GM21381 (cell line): ENCODE data around the gene TMEM168.
A peak's percentile ranks its signal among the peaks of the same experiment; 100 is the strongest.
"Not testable (repeated sequence)": the region's sequence is repeated elsewhere in the genome, so short reads cannot be mapped to it uniquely, and the experiment has no call there.

Source experiments
- ATAC-seq: cut with Tn5 transposase; IDR thresholded peaks from one replicate; pipeline ENCODE4 v1.9.1; 2021; ENCODE audit warnings: mild to moderate bottlenecking, moderate library complexity; ENCODE audit not compliant: unreplicated experiment

TMEM168 gene

DNA sequence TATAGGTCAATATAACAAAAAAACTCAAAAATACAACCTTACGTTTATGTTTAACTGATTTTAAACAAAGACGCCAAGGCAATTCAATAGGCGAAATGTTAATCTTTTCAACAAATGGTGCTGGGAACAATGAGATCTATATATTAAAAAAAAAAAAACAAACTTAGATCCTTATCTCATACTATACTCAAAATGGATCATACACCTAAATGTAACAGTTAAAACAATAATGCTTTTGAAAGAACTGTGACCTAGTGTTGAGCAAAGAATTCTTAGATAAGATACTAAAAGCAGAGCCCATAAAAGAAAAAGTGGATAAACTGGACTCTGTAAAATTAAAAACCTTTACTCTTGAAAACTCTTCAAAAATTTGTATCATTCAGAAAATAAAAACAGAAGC, 8.6 kb downstream of the TMEM168 start:
- ATAC-seq, result no peak

DNA sequence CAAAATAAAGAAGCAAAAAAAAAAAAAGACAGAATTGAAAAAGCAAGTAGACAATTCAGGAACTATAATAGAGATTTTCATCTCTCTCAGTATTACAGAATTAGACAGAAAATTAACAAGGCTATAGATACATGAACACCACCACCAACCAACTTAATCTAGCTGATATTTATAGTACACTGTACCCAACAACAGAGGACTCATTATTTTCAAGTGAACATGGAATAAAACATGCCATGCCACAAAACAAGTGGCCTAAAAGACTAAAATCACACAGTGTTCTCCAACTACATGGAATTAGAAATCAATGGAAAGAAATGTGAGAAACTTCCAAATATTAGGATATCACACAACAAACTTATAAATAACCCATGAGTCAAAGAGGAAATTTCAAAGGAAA, 9.1 kb downstream of the TMEM168 start:
- ATAC-seq, result no peak

DNA sequence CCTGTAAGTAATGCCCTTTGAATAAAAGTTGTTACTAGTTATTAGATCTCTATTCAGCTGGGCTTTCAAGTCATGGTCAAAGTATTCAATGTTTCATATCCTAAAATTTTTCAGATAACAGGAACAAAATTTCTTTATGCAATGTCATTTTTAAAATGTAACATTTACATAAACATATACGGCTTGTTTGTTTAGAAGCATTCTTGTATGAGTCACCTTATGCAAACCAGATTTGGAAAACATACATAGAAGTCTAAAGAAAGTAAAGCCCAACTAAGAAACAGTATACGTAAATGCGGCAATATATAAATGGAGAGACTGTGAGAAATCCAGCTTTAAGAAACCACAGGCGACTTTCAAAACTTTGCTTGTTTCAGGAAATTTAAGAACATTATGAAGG, 10.5 kb downstream of the TMEM168 start:
- no peak for ATAC-seq

DNA sequence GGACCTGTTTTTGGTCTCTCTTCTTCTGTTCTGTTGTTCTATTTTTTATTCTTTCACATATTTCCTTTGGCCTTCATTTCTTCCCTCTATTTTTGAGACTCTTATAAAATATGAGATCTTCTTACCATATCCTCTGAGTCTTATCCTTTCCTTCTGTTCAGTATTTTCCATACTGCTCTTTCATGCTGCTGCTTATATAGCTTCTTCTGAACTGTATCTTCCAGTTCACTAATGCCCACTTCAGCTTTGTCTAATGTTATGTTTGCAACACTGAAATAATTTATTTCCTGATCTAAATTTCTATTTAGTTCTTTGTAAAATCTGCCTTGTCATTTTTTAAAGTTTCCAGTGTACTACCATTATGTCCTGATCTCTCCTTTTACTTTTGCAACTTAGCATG, 12.8 kb downstream of the TMEM168 start:
- ATAC-seq, result no peak

DNA sequence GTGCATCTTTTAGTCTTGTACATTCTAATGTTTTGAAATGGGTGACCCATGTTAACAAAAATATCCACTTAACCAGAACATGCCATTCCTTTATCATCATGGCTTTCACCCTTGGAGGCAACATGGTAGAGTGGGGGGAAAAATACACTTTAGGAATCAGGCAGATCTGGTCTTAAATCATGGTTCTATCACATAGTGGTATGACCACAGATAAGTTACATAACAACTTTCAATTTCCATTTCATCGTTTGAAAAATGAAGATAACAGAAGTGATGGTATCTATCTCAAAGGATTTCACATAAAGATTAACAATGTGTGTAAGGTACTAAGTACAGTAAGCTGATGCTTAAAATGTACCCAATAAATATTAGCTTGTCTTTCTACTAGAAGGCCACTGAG, 19.0 kb downstream of the TMEM168 start:
- no peak for ATAC-seq

DNA sequence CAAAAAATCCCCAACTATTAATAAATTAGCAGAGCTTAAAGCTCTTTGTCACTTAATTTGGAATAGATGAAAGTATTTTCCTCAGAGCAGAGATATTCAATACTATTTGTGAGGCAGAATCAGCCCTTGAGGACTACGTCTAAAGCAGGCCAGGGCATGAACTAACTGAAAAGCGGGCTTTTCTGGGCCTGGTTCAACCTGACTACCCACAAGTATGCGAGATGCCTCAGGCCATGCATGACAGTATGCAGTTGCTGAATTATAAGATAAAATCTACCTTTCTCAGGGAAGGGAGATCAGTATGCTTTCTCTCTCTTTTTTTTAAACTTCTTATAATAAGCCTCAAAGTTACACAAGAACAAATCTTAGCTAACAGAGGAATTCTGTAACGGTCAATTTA, 20.1 kb downstream of the TMEM168 start:
- no peak for ATAC-seq

DNA sequence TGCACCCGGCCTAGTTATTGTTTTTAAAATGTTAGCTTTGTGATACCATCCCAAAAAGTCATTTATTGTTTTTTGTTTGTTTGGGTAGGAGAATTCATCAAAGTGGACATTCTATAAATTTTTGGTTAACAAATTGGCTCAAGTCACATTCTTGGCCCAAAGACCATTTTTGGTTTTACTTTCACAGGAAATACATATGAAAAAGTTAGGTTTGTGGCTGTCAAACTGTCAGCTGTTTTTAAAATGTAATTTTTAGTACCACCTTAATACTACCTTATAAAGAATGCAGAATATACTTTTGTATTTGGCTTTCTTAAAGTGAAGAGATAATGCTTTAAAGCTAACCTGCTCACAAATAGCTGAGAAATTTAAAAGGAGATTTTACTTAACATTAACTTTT, 25.1 kb downstream of the TMEM168 start:
- ATAC-seq, result no peak

DNA sequence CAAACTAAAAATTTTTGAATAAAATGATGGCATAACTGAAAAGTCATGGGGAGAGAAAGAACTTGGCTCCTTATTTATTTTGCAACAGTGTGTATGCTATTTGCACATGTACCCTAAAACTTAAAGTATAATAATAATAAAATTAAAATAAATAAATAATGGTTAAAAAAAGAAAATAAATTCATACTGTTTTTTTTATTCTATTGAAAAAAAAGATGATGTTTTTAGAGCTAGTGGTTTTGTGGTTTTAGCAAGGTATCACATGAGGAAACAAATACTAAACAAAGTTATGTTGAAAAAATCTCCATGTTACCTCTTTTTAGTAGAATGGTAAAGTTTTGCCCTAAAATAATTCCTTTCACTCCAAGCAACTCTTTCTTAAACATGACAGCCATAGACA, 26.2 kb downstream of the TMEM168 start:
- no peak for ATAC-seq

DNA sequence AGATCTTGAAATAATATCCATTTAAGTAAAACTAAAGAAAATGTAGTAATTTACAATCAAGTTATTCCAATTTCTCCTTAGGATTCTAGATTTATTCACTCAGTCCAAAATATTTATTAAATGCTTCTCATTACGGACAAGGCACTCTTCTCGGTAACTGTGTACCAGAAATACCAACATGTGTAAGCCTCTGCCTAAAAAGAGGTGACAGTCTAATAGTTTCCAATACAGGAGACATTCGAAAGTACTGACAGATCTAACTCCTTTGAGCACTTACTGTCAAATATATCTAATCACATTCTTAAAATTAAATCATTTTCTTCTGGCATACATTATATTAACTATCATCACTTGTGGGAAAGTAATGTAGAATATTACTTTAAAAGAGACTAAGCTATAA, 26.9 kb downstream of the TMEM168 start:
- ATAC-seq, result no peak

DNA sequence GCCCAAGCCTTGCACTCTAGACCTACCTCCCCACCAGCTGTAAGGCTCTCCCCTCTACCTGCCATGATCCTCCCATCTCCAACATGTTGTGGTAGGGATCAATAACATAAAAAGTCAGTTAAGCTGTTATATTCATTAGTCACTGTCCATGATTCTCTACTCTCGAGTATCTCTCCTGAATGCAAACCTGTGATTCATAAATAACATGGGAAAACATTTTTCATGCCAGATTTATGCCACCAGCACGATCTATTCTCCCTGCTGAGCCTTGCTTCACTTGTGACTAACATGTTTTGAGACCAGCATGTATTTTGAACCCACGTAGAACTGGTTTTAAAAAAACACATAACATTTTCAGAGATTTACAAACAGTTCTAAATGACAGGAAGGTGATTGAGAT, 30.3 kb downstream of the TMEM168 start:
- ATAC-seq, result no peak

DNA sequence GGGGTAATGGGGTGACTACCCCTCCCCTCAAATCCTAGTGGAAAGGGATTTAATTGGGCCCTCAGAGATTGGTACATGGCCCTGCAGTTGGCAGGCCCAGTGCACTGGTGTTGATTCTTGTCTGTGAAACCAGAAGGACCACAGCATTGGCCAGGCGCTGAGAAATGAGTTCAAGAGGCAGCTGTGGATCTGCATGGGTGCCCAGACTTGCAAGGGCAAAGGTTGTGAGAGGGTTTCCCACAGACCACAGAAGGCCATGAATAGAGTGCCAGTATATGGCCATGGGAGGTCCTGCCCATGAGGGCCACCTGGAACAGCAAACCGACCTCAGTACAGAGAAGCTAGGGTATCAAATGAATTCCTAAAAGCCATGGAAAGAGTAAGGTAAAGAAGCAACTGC, 32.9 kb downstream of the TMEM168 start:
- peak; percentile 56 for ATAC-seq

DNA sequence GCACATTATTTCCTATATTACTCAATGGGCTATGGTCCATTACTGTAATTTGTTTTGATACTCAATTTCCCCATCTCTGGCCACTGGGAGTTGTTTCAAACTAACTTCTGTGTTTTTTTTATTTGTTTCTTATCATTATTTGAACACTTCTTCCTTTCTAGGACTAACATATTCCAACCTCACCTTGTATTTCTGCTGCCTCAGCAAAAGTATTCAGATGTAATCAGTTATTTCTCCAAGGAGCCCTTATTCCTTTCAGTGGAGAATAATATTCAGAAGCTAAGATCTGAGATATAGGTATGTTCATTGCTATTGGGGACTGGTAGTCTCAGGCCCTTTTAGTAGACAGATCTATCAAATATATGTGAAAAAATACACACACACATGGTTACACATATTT, 36.9 kb downstream of the TMEM168 start:
- no peak for ATAC-seq

DNA sequence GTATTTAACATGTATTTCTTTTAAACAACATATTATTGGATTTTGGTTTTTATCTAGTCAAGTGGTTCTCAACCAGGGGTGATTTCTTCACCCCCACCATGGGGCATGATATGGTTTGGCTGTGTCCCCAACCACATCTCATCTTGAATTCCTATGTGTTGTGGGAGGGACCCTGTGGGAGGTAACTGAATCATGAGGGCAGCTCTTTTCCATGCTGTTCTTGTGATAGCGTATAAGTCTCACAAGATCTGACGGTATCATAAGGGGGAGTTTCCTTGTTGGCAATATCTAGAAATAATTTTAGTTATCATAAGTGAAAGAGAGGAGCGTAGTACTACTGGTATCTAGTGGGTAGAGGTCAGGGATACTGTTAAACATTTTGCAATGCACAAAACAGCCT, 37.6 kb downstream of the TMEM168 start:
- no peak for ATAC-seq

DNA sequence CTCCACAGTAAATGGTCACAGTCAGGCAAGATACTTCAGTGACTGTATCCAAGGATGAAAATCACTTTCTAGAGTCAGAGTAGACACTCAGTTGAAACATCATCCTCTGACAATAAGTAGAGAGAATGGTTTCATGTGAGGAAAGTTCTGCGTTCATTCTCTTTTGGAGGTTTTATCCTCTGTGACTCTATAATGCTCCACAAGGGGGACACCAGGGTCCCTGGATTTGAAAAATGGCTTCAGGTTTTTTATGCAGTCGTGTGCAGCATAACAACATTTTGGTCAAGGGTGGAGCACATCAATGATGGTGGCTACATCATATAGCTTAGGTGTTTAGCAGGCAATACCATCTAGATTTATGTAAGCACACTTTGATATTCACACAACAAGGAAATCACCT, 40.4 kb downstream of the TMEM168 start:
- ATAC-seq, result no peak

DNA sequence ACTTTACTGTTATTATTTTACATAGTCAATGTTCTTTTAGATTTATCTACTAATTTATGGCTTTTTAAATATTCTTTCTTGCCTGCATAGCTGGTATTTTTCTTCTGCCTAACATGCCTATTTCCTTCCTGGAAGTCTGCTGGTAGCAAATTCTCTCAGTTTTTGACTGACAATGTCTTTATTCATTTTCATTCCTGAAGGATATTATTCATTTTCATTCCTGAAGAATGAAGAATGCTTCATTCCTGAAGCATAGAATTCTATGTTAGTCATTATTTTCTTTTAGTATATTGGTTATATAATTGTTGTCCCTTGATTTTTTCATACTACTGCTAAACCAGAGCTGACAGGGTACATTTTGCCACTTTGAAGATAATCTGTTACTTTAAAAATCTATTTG, 41.8 kb downstream of the TMEM168 start:
- no peak for ATAC-seq

DNA sequence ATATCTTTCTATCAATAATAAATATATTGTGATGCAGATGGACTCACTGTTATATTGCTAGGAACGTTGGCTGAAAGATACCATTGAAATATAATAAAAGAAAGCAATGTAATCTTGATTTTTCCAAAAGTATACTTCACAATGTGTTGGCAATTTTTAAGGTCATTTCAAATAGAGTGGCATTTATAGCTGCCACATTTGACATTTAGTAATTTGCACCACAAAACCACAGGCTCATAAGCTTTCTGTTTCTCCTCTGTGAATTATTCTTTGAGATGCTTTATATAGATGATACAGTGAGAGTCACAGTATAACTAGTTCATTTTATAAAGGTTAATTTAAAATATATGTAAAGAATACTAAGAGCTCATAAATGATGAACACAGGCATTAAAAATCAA, 44.6 kb downstream of the TMEM168 start:
- ATAC-seq, result no peak

DNA sequence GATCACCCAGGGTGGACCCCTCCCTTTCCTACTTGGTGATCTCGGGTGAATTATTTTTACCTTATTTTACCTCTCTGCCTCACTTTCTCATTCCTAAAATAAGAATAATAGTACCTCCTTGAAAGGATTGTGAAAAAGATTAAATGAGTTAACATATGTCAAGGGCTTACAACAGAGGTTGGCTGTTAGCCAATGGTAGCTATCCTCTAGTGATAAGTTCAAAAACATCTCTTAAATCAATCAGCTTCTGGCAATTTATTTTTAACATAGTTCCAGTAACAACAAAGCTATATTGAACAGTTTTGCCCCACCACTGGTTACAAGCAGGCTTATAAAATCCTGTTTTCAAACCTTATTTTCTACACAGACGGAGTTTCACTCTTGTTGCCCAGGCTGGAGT, 45.4 kb downstream of the TMEM168 start:
- no peak for ATAC-seq

DNA sequence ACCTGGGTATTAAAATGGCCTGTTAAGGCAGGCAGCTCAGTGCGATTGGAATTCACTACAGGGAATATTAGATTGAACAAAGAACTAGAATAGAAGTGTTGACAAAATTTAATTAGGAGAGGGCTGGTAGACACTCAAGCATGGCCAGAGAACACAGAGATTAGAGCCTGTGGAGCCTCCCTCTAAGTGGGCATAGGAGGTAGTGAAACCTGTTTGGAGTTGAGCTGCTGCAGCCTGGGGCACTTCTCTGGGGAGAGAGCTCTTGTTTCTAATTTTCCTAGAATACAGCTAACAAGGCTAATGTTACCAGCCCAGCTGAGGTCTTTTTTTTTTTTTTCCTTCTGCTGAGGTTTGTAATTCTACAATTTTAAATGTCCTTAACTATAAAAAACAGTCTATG, 46.4 kb downstream of the TMEM168 start:
- no peak for ATAC-seq

DNA sequence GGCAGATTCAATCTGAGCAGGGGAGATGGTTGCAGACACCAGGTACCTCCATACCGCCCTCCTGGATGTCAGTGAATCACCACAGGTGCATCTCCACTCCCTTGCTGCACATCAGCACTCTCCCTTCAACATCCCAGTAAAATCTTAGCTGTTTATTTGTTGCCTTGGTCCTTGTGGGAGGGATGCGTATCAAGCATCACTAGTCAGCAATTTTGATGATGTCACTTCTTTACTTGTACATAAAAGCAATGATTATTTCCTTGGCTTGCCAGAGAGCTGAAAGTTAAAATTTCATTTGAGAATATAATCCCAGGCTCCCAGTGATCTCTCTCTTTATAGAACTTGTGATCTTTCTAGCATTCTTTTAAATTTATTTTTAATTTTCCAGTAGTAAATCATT, 49.5 kb downstream of the TMEM168 start:
- no peak for ATAC-seq

DNA sequence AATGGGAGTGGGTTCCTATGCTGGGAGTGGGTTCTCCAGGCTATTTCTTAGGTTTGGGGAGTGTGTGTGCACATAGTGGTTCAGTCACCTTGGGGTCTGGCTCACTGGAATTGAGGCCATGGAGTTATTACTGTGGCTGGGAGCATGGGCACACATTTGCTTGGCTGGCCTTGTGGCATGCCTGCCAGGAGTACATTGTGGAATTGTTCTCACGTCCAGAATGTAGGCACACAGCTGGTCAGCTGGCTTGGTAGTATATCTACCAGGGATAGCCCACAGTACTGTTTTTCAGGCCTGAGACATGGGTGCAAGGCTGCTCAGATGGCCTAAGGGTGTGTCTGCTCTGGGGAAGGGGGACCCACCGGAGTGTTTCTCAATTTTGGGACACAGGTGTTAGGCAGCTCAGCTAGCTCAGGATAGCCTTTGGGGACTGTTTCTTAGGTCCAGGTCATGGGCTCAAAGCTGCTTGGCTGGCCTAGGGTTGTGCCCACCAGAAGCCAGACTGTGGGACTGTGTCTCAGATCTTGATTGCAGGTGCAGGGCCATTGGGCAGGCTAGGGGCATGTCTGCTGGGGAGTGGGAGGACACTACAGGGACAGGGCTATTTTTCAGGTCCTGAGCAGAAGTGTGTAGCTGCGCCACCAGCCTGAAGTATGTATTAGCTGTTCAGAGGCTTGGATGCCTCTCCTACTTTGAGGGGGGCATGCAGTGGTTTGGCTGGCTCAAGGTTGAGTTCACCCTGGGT, 50.6 kb downstream of the TMEM168 start:
- no peak for ATAC-seq

DNA sequence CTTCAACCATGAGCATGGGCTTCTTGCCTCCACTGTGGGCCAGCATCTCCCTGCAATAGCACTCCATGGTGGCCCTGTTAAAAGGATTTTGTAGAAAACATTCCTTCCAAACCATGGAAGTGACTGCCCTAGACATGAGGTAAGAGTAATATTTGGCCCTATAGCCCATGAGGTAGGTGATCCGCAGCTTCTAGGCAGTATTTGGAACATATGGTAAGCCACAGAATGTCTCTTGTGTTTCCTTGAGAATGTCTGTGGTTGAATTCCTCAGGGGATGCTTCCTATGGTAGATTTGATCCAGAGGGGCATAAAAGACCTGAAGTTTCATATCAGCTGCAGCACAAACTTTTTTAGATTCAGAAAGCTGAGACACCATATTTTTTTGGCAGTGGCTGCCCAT, 54.9 kb downstream of the TMEM168 start:
- ATAC-seq, result no peak

DNA sequence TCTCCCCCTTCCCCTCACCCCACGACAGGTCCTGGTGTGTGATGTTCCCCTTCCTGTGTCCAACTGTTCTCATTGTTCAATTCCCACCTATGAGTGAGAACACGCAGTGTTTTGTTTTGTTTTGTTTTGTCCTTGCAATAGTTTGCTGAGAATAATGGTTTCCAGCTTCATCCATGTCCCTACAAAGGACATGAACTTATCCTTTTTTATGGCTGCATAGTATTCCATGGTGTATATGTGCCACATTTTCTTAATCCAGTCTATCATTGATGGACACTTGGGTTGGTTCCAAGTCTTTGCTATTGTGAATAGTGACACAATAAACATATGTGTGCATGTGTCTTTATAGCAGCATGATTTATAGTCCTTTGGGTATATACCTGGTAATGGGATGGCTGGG, 58.9 kb downstream of the TMEM168 start:
- not testable (repeated sequence) for ATAC-seq

DNA sequence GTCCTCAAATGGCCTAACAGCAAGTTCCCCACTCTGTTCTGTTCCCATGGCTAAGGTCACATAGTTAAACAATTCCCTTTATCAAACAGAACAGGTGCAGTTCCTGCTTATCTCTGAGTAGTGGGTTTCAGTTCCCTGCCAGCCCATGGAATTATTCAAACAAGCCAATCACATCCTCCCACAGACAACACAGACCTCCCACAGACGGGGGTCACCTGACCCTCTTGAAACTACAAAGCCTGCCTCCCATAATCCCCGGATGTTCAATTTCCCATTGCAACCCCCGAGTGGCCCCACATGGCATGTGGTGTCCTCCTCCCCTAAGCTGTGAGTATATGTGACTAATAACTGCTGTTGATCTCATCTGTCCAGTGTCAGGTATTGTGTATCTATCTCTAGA, 64.1 kb downstream of the TMEM168 start:
- no peak for ATAC-seq
